CD14-positive monocyte (primary cell): ENCODE measurements around the gene CDKN2B-AS1. TPM values are rescaled to one million over a fixed set of nuclear protein-coding genes. Genes with fewer than 3 reads are reported as not detected.

Experiments used
- DNase-seq, 3 donors: peaks; one replicate each; pipeline ENCODE4 v3.0.0-alpha.2; 2011 to 2022
- H2AFZ ChIP-seq: 2 replicates; pipeline ENCODE4 v1.6.0; 2012; ENCODE audit warnings: mild to moderate bottlenecking, low read depth, low read length, inconsistent platforms; ENCODE audit not compliant: insufficient read depth, poor library complexity, severe bottlenecking
- H3K27ac ChIP-seq, 2 donors: 1 replicate in 1 of 2; 2 replicates in 1 of 2; pipeline ENCODE4 v1.5.1; 2012 to 2013; ENCODE audit warnings: low read length in 2 of 2, control low read depth in 1 of 2, inconsistent platforms in 1 of 2, low read depth in 1 of 2, mild to moderate bottlenecking in 1 of 2
- H3K27me3 ChIP-seq, 2 donors: one replicate each; pipeline versions ENCODE4 v1.6.0 to v1.6.1; 2011 to 2013; ENCODE audit warnings: low read length in 2 of 2; ENCODE audit not compliant: control insufficient read depth in 2 of 2, insufficient read depth in 2 of 2
- H3K36me3 ChIP-seq, 2 donors: replicated peaks in 1 of 2; 1 replicate in 1 of 2; 2 replicates in 1 of 2; pipeline versions ENCODE4 v1.5.1 to v1.6.1; 2012 to 2013; ENCODE audit warnings: low read length in 2 of 2, control low read depth in 1 of 2, inconsistent platforms in 1 of 2, mild to moderate bottlenecking in 1 of 2; ENCODE audit not compliant: insufficient read depth in 2 of 2, control insufficient read depth in 1 of 2
- H3K4me1 ChIP-seq, 2 donors: 1 replicate in 1 of 2; 2 replicates in 1 of 2; pipeline versions ENCODE4 v1.5.1 to v1.6.1; 2012 to 2013; ENCODE audit warnings: low read length in 2 of 2, control low read depth in 1 of 2, inconsistent platforms in 1 of 2, mild to moderate bottlenecking in 1 of 2, moderate library complexity in 1 of 2; ENCODE audit not compliant: insufficient read depth in 2 of 2, control insufficient read depth in 1 of 2
- H3K4me2 ChIP-seq: replicated peaks from 2 replicates; pipeline ENCODE3; 2012; ENCODE audit warnings: low read length, moderate library complexity, mild to moderate bottlenecking; ENCODE audit not compliant: poor library complexity, severe bottlenecking; ENCODE audit errors: extremely low read depth
- H3K4me3 ChIP-seq, 3 experiments: fragments of 200-600 bp in 1 of 3; sonication (generic) in 1 of 3; replicated peaks in 1 of 3; 1 replicate in 2 of 3; 2 replicates in 1 of 3; pipeline ENCODE4 v1.5.1; 2011 to 2013; ENCODE audit warnings: low read length in 3 of 3, mild to moderate bottlenecking in 3 of 3, control low read depth in 2 of 3, low read depth in 2 of 3, inconsistent platforms in 1 of 3, moderate library complexity in 1 of 3
- H3K79me2 ChIP-seq: 2 replicates; pipeline ENCODE4 v1.6.0; 2012; ENCODE audit warnings: mild to moderate bottlenecking, control low read depth, inconsistent platforms, low read length, moderate library complexity; ENCODE audit not compliant: insufficient read depth
- H3K9ac ChIP-seq: 2 replicates; pipeline ENCODE4 v1.6.0; 2017; ENCODE audit warnings: low read length, mild to moderate bottlenecking; ENCODE audit not compliant: insufficient read depth, poor library complexity, severe bottlenecking
- H3K9me3 ChIP-seq, 2 donors: replicated peaks in 1 of 2; 1 replicate in 1 of 2; 2 replicates in 1 of 2; pipeline versions ENCODE4 v1.5.1 to v1.6.1; 2012 to 2013; ENCODE audit warnings: low read length in 2 of 2, control low read depth in 1 of 2; ENCODE audit not compliant: control insufficient read depth in 1 of 2, insufficient read depth in 1 of 2
- H4K20me1 ChIP-seq: 2 replicates; pipeline ENCODE4 v1.6.0; 2012; ENCODE audit warnings: mild to moderate bottlenecking, low read length, control low read depth, moderate library complexity; ENCODE audit not compliant: insufficient read depth
- H3K27ac Mint-ChIP-seq, 7 donors: one replicate each; pipeline ENCODE4 v1.8.0; 2020; ENCODE audit warnings: mild to moderate bottlenecking in 7 of 7, mixed read lengths in 7 of 7, moderate library complexity in 6 of 7, inconsistent platforms in 2 of 7
- H3K27me3 Mint-ChIP-seq, 3 donors: one replicate each; pipeline ENCODE4 v1.8.0; 2021 to 2022; ENCODE audit warnings: low read depth in 3 of 3, mild to moderate bottlenecking in 3 of 3, mixed read lengths in 3 of 3, moderate library complexity in 3 of 3, inconsistent platforms in 1 of 3
- H3K36me3 Mint-ChIP-seq, 2 donors: one replicate each; pipeline ENCODE4 v1.8.0; 2020; ENCODE audit warnings: mixed read lengths in 2 of 2, inconsistent platforms in 1 of 2, mild to moderate bottlenecking in 1 of 2
- H3K4me1 Mint-ChIP-seq: one replicate; pipeline ENCODE4 v1.8.0; 2020; ENCODE audit warnings: mild to moderate bottlenecking, mixed read lengths
- H3K4me3 Mint-ChIP-seq, 2 donors: one replicate each; pipeline ENCODE4 v1.8.0; 2020; ENCODE audit warnings: mild to moderate bottlenecking in 2 of 2, mixed read lengths in 2 of 2, moderate library complexity in 1 of 2
- H3K9me3 Mint-ChIP-seq, 7 donors: one replicate each; pipeline ENCODE4 v1.8.0; 2020 to 2022; ENCODE audit warnings: mixed read lengths in 7 of 7, mild to moderate bottlenecking in 6 of 7, moderate library complexity in 6 of 7, inconsistent platforms in 2 of 7
- WGBS: methylation state at CpG from one replicate; pipeline ENCODE4 v1.1.5; 2013; ENCODE audit warnings: missing lambda C conversion rate; ENCODE audit not compliant: insufficient coverage; 5-methylcytosine and 5-hydroxymethylcytosine counted together
- intact Hi-C, 2 donors: fragments of 100-400 bp; cut with micrococcal nuclease; formaldehyde crosslinking; loops; one replicate each; pipeline versions ENCODE4 v1.15.0 to v1.15.1; 2023
- polyA plus RNA-seq, 3 donors: library from polyadenylated mRNA; depleted of rRNA in 1 of 3; unstranded in 2 of 3; stranded (reverse) in 1 of 3; fragments of 300-500 nt in 2 of 3; fragments of >200 nt in 1 of 3; fragmentation: Illumina TruSeq in 2 of 3; gene quantifications; 1 replicate in 2 of 3; 2 replicates in 1 of 3; pipeline ENCODE4 v1.2.3, GENCODE V29; 2012 to 2021
- TF ChIP-seq, protein P1 (sequence below): fragments of 200-600 bp; IDR thresholded peaks from one replicate; pipeline ENCODE4 v1.8.0; 2022; ENCODE audit warnings: antibody characterized with exemption, mild to moderate bottlenecking

Gene CDKN2B-AS1
- polyA plus RNA-seq, 3 donors: 0.35 to 0.55 (median 0.50) TPM

DNA sequence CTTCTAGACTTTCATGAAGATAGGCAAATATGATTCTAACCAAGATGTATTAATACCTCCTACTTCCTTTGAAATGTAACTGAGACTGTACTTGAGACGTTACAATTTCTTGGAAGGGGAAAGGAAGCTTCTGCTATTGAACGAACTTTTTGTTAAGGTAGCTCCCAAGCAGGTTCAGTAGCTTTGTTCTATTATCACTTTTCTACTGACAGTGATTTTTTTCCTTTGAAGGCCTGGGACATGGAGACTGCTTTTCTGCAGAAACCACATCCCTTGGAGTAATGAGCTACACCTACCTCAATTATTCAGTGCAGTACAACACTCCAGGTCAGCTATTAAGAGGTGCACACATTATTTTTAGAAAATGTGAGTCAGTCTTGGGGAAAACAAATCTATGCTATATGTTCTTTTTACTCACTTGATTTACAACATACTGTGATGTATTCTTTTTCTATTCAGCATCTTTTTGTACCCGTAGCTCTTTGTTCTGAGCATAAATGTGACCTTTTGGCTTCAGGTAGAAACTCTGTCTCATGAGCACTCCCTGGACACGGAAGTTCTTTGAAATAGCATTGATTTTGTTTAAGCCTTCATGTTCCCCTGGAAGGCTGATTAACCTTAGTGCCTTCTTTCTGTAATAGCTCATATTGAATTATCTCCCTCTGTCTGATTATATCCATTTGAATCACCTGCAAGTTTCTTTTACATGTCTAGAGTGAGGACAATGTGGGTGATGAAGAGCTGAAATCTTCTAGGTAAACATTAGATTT lies 71.0 kb downstream of the CDKN2B-AS1 start:
- 80% methylated on average over 1 of the region's 4 CpGs for WGBS
- Histone ChIP-seq H3K4me1 (no peaks in the 10 kb centered on the region), H3K36me3 (no peaks in the 10 kb centered on the region), H3K4me2 (no peak overlapping the region), H3K9me3 (no peaks in the 10 kb centered on the region), H3K4me3 (no peak overlapping the region), H3K9ac (no peak overlapping the region), H3K27ac (no peak overlapping the region), H4K20me1 (no peaks in the 10 kb centered on the region), H3K27me3 (peaks cover 12 to 16% of the 10 kb centered on the region in 2 donors), H2AFZ (no peak overlapping the region), H3K79me2 (no peaks in the 10 kb centered on the region)
- Mint-ChIP-seq H3K27ac (peak overlapping the region in 1 of 7 donors; percentile 25), H3K27me3 (peaks cover 15 to 39% (median 17%) of the 10 kb centered on the region in 3 donors), H3K9me3 (peaks cover 0 to 3% (median 0%) of the 10 kb centered on the region in 7 donors), H3K36me3 (no peaks in the 10 kb centered on the region), H3K4me1 (no peaks in the 10 kb centered on the region), H3K4me3 (no peak overlapping the region)
- TF ChIP-seq, protein P1, sequence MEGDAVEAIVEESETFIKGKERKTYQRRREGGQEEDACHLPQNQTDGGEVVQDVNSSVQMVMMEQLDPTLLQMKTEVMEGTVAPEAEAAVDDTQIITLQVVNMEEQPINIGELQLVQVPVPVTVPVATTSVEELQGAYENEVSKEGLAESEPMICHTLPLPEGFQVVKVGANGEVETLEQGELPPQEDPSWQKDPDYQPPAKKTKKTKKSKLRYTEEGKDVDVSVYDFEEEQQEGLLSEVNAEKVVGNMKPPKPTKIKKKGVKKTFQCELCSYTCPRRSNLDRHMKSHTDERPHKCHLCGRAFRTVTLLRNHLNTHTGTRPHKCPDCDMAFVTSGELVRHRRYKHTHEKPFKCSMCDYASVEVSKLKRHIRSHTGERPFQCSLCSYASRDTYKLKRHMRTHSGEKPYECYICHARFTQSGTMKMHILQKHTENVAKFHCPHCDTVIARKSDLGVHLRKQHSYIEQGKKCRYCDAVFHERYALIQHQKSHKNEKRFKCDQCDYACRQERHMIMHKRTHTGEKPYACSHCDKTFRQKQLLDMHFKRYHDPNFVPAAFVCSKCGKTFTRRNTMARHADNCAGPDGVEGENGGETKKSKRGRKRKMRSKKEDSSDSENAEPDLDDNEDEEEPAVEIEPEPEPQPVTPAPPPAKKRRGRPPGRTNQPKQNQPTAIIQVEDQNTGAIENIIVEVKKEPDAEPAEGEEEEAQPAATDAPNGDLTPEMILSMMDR: no peak
- no peak for DNase-seq
- intact Hi-C loops: no loop called here

DNA sequence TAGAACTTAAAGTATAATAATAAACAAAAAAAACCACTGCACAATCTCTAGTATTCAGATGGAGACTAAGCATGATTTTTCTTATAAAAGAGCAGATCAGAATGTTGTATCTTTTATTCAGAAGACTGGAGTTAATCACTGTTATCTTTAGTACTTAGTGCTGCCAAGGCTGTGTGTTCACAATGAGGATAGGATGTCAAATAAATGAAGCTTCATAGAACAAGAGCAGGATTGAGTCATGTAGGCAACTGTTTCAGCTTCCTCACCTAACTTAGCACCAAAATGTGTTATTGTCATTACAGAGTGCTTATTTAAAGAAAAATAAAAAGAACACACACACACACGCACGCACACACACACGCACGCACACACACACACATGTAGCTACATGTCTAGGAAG lies 72.6 kb downstream of the CDKN2B-AS1 start:
- WGBS: no CpG with 5 or more reads among the region's 4 CpGs
- intact Hi-C loops: no loop called here
- no peak overlapping the region for H3K9ac ChIP-seq

More for the DNA sequence above, 72.6 kb downstream of the CDKN2B-AS1 start:
- Histone ChIP-seq H3K4me1 (no peaks in the 10 kb centered on the region), H3K4me2 (no peak overlapping the region), H2AFZ (no peak overlapping the region), H3K27ac (no peak overlapping the region), H4K20me1 (no peaks in the 10 kb centered on the region), H3K79me2 (no peaks in the 10 kb centered on the region), H3K4me3 (no peak overlapping the region), H3K36me3 (no peaks in the 10 kb centered on the region), H3K27me3 (peaks cover 12 to 15% of the 10 kb centered on the region in 2 donors), H3K9me3 (no peaks in the 10 kb centered on the region)
- no peaks in the 10 kb centered on the region for H3K4me1 Mint-ChIP-seq
- no peak overlapping the region for H3K27ac Mint-ChIP-seq
- TF ChIP-seq, protein P1: no peak
- no peak for DNase-seq
- H3K9me3 Mint-ChIP-seq: peaks cover 0 to 3% (median 0%) of the 10 kb centered on the region in 7 donors
- H3K27me3 Mint-ChIP-seq: peaks cover 14 to 35% (median 21%) of the 10 kb centered on the region in 3 donors
- no peak overlapping the region for H3K4me3 Mint-ChIP-seq
- H3K36me3 Mint-ChIP-seq: no peaks in the 10 kb centered on the region
